Measurements from ENCODE around the gene DLG2. TPM values are rescaled to one million over a fixed set of nuclear protein-coding genes. Genes with fewer than 3 reads are reported as not detected.

DLG2 gene
- polyA plus RNA-seq, 3 donors = 0.24 to 0.39 TPM; not detected in 1

DNA sequence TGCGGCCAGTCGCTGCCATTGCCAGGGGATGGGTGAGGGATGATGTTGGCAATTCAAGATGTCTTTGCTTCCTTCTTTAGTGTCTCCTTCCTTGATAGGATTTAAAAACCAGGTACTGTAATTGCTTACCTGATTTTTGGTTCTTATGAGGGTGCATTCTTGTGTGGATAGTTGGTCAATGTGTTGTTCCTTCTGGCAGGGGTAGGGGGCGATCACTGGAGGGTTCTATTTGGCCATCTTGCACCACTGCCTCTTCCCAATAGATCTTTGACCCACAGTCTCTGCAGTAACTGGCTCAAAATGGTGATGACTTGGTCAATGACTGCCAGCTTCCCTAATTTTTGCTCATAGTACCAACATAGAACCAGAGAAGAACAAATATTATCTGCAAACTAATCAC lies 680.1 kb downstream of the DLG2 start:
- no peaks in the 10 kb centered on the region for H3K36me3 ChIP-seq (replicated peaks in 1 of 2; ENCODE audit: control insufficient read depth in 1 of 2, insufficient read depth in 2 of 2, low read length in 2 of 2)
- no CpG with 5 or more reads among the region's 3 CpGs for WGBS (ENCODE audit: insufficient coverage)
- H3K27me3 Mint-ChIP-seq (ENCODE audit: low read depth in 3 of 3) = peaks cover 0 to 3% (median 0%) of the 10 kb centered on the region in 3 donors
- peaks cover 29 to 35% of the 10 kb centered on the region in 2 donors for H3K9me3 ChIP-seq (replicated peaks in 1 of 2; ENCODE audit: control insufficient read depth in 1 of 2, insufficient read depth in 1 of 2, low read length in 2 of 2)
- no peak overlapping the region for H3K27ac Mint-ChIP-seq
- no peak overlapping the region for H3K4me3 Mint-ChIP-seq
- H2AFZ ChIP-seq (ENCODE audit: insufficient read depth, low read depth, low read length, poor library complexity, severe bottlenecking) = no peak overlapping the region
- no peaks in the 10 kb centered on the region for H4K20me1 ChIP-seq (ENCODE audit: insufficient read depth, low read length)
- H3K4me2 ChIP-seq (replicated peaks; ENCODE audit: extremely low read depth, low read length, poor library complexity, severe bottlenecking) = no peak overlapping the region
- H3K4me1 ChIP-seq (ENCODE audit: control insufficient read depth in 1 of 2, insufficient read depth in 2 of 2, low read length in 2 of 2) = no peaks in the 10 kb centered on the region
- H3K27me3 ChIP-seq (ENCODE audit: control insufficient read depth in 2 of 2, insufficient read depth in 2 of 2, low read length in 2 of 2) = no peaks in the 10 kb centered on the region
- DNase-seq = no peak
- H3K9me3 Mint-ChIP-seq = peaks cover 14 to 25% (median 18%) of the 10 kb centered on the region in 7 donors
- no peaks in the 10 kb centered on the region for H3K36me3 Mint-ChIP-seq
- no peak overlapping the region for H3K27ac ChIP-seq (ENCODE audit: low read depth in 1 of 2, low read length in 2 of 2)
- no peak overlapping the region for H3K4me3 ChIP-seq (replicated peaks in 1 of 3; ENCODE audit: low read depth in 2 of 3, low read length in 3 of 3)
- TF ChIP-seq, protein P1, sequence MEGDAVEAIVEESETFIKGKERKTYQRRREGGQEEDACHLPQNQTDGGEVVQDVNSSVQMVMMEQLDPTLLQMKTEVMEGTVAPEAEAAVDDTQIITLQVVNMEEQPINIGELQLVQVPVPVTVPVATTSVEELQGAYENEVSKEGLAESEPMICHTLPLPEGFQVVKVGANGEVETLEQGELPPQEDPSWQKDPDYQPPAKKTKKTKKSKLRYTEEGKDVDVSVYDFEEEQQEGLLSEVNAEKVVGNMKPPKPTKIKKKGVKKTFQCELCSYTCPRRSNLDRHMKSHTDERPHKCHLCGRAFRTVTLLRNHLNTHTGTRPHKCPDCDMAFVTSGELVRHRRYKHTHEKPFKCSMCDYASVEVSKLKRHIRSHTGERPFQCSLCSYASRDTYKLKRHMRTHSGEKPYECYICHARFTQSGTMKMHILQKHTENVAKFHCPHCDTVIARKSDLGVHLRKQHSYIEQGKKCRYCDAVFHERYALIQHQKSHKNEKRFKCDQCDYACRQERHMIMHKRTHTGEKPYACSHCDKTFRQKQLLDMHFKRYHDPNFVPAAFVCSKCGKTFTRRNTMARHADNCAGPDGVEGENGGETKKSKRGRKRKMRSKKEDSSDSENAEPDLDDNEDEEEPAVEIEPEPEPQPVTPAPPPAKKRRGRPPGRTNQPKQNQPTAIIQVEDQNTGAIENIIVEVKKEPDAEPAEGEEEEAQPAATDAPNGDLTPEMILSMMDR (IDR thresholded peaks at IDR 0.05) = no peak
- intact Hi-C loops (cut with micrococcal nuclease) = no loop called here
- no peaks in the 10 kb centered on the region for H3K79me2 ChIP-seq (ENCODE audit: insufficient read depth, low read length)
- H3K9ac ChIP-seq (ENCODE audit: insufficient read depth, low read length, poor library complexity, severe bottlenecking) = no peak overlapping the region
- H3K4me1 Mint-ChIP-seq = no peaks in the 10 kb centered on the region

DNA sequence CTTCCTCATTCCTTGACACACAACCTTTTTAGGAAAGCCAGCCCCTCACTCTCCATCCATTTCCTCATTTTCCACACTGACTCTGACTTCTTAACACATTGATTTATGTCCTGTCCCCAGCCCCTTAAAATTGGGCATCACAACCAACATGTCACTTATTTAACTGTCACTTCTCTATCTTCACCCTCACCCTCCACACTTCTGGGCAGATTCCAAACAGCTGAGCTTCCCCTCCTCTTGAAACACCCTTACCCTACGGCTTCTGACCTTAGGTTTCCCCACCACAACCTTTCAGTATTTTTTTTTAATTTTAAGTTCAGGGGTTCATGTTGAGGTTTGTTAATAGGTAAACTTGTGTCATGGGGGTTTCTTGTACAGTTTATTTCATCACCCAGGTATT lies 696.3 kb downstream of the DLG2 start:
- Mint-ChIP-seq H3K9me3 (peaks cover 0 to 8% (median 2%) of the 10 kb centered on the region in 7 donors), H3K4me1 (no peaks in the 10 kb centered on the region), H3K4me3 (no peak overlapping the region), H3K36me3 (no peaks in the 10 kb centered on the region), H3K27me3 (ENCODE audit: low read depth in 3 of 3) (no peaks in the 10 kb centered on the region), H3K27ac (no peak overlapping the region)
- WGBS (ENCODE audit: insufficient coverage) = no CpG with 5 or more reads among the region's 1 CpG
- Histone ChIP-seq H3K27me3 (ENCODE audit: control insufficient read depth in 2 of 2, insufficient read depth in 2 of 2, low read length in 2 of 2) (no peaks in the 10 kb centered on the region), H3K9ac (ENCODE audit: insufficient read depth, low read length, poor library complexity, severe bottlenecking) (no peak overlapping the region), H3K4me1 (ENCODE audit: control insufficient read depth in 1 of 2, insufficient read depth in 2 of 2, low read length in 2 of 2) (no peaks in the 10 kb centered on the region), H2AFZ (ENCODE audit: insufficient read depth, low read depth, low read length, poor library complexity, severe bottlenecking) (no peak overlapping the region), H3K36me3 (replicated peaks in 1 of 2; ENCODE audit: control insufficient read depth in 1 of 2, insufficient read depth in 2 of 2, low read length in 2 of 2) (no peaks in the 10 kb centered on the region), H3K9me3 (replicated peaks in 1 of 2; ENCODE audit: control insufficient read depth in 1 of 2, insufficient read depth in 1 of 2, low read length in 2 of 2) (no peaks in the 10 kb centered on the region), H3K4me2 (replicated peaks; ENCODE audit: extremely low read depth, low read length, poor library complexity, severe bottlenecking) (no peak overlapping the region), H4K20me1 (ENCODE audit: insufficient read depth, low read length) (no peaks in the 10 kb centered on the region), H3K27ac (ENCODE audit: low read depth in 1 of 2, low read length in 2 of 2) (no peak overlapping the region), H3K4me3 (replicated peaks in 1 of 3; ENCODE audit: low read depth in 2 of 3, low read length in 3 of 3) (no peak overlapping the region), H3K79me2 (ENCODE audit: insufficient read depth, low read length) (no peaks in the 10 kb centered on the region)
- no peak for DNase-seq
- intact Hi-C loops (cut with micrococcal nuclease) = no loop called here
- TF ChIP-seq, protein P1 (IDR thresholded peaks at IDR 0.05) = no peak

Measured in CD14-positive monocyte (primary cell).